GM23338 (cell line): ENCODE data around the gene ARHGEF11. TPM values are rescaled to one million over a fixed set of nuclear protein-coding genes. Genes with fewer than 3 reads are reported as not detected.

Experiments used
- ATAC-seq: fragments of 200-7000 bp; cut with Tn5 transposase; 3 replicates; pipeline ENCODE4 v1.9.1; 2020
- DNase-seq: peaks from one replicate; pipeline ENCODE4 v3.0.0-alpha.2; 2015; ENCODE audit warnings: low spot score
- H2AFZ ChIP-seq: fragments of 200-600 bp; sonication (generic); 2 replicates; pipeline ENCODE4 v1.8.0; 2016; ENCODE audit warnings: antibody characterized with exemption, mild to moderate bottlenecking, moderate library complexity
- H3F3A ChIP-seq: fragments of 200-600 bp; sonication (generic); replicated peaks from 2 replicates; pipeline ENCODE4 v1.8.0; 2017; ENCODE audit warnings: antibody characterized with exemption, mixed run types, low read depth
- H3K27ac ChIP-seq: fragments of 200-600 bp; sonication (generic); 2 replicates; pipeline ENCODE4 v1.6.1; 2016; ENCODE audit warnings: low read depth
- H3K27me3 ChIP-seq: fragments of 200-600 bp; sonication (generic); 2 replicates; pipeline ENCODE4 v1.8.0; 2016; ENCODE audit warnings: mild to moderate bottlenecking, mixed run types, moderate library complexity; ENCODE audit not compliant: insufficient read depth
- H3K36me3 ChIP-seq: fragments of 200-600 bp; sonication (generic); 2 replicates; pipeline ENCODE4 v1.8.0; 2016; ENCODE audit warnings: mild to moderate bottlenecking; ENCODE audit not compliant: insufficient read depth
- H3K4me1 ChIP-seq: fragments of 200-600 bp; sonication (generic); 2 replicates; pipeline ENCODE4 v1.8.0; 2016; ENCODE audit warnings: mild to moderate bottlenecking, moderate library complexity; ENCODE audit not compliant: insufficient read depth
- H3K4me2 ChIP-seq: fragments of 200-600 bp; sonication (generic); 2 replicates; pipeline ENCODE4 v1.7.1; 2017; ENCODE audit warnings: mixed run types
- H3K4me3 ChIP-seq: fragments of 200-600 bp; sonication (generic); 2 replicates; pipeline ENCODE4 v1.6.1; 2016; ENCODE audit warnings: mixed run types
- H3K79me2 ChIP-seq: fragments of 200-600 bp; sonication (generic); replicated peaks from 2 replicates; pipeline ENCODE4 v1.8.0; 2017; ENCODE audit warnings: mild to moderate bottlenecking; ENCODE audit not compliant: insufficient read depth
- H3K9me2 ChIP-seq: fragments of 200-600 bp; sonication (generic); 2 replicates; pipeline ENCODE4 v1.8.0; 2017; ENCODE audit not compliant: insufficient read depth
- H4K20me1 ChIP-seq: fragments of 200-600 bp; sonication (generic); replicated peaks from 2 replicates; pipeline ENCODE4 v1.8.0; 2017; ENCODE audit warnings: mild to moderate bottlenecking; ENCODE audit not compliant: insufficient read depth
- H3K27ac Mint-ChIP-seq: 2 replicates; pipeline ENCODE4 v1.8.0; 2020; ENCODE audit warnings: inconsistent platforms, mild to moderate bottlenecking, moderate library complexity, mixed read lengths
- H3K27me3 Mint-ChIP-seq: 3 replicates; pipeline ENCODE4 v1.8.0; 2022; ENCODE audit warnings: low read depth, mild to moderate bottlenecking, moderate library complexity, mixed read lengths, inconsistent platforms; ENCODE audit not compliant: insufficient read depth, poor library complexity
- H3K36me3 Mint-ChIP-seq: 3 replicates; pipeline ENCODE4 v1.8.0; 2021; ENCODE audit warnings: low read depth, mild to moderate bottlenecking, inconsistent platforms, moderate library complexity, mixed read lengths
- H3K4me1 Mint-ChIP-seq: 3 replicates; pipeline ENCODE4 v1.8.0; 2020; ENCODE audit warnings: mild to moderate bottlenecking, inconsistent platforms, mixed read lengths
- H3K4me3 Mint-ChIP-seq: 3 replicates; pipeline ENCODE4 v1.8.0; 2021; ENCODE audit warnings: moderate library complexity, mild to moderate bottlenecking, inconsistent platforms, mixed read lengths
- H3K9me3 Mint-ChIP-seq: 3 replicates; pipeline ENCODE4 v1.8.0; 2020; ENCODE audit warnings: moderate library complexity, mild to moderate bottlenecking, inconsistent platforms, mixed read lengths
- CREB1 ChIP-seq: fragments of 250-450 bp; sonication (Bioruptor Pico); IDR thresholded peaks from 2 replicates; pipeline ENCODE4 v1.5.0; 2020; ENCODE audit warnings: low read depth, mild to moderate bottlenecking, moderate library complexity
- ETS1 ChIP-seq: IDR thresholded peaks from 2 replicates; pipeline ENCODE4 v1.6.1; 2016; ENCODE audit warnings: antibody characterized with exemption
- EZH2 ChIP-seq: fragments of 200-600 bp; sonication (generic); IDR thresholded peaks from one replicate; pipeline ENCODE4 v1.8.0; 2017; ENCODE audit warnings: antibody characterized with exemption, mild to moderate bottlenecking, low read depth; ENCODE audit not compliant: unreplicated experiment
- EZH2phosphoT487 ChIP-seq: fragments of 200-600 bp; sonication (generic); IDR thresholded peaks from one replicate; pipeline ENCODE4 v1.8.1; 2018; ENCODE audit warnings: antibody characterized with exemption; ENCODE audit not compliant: unreplicated experiment
- JUNB ChIP-seq: IDR thresholded peaks from one replicate; pipeline ENCODE4 v1.6.1; 2016; ENCODE audit warnings: antibody characterized with exemption; ENCODE audit not compliant: unreplicated experiment
- NANOG ChIP-seq: IDR thresholded peaks from 2 replicates; pipeline ENCODE4 v1.6.1; 2016; ENCODE audit warnings: antibody characterized with exemption, borderline replicate concordance
- POLR2AphosphoS5 ChIP-seq: IDR thresholded peaks from 2 replicates; pipeline ENCODE4 v1.6.1; 2016; ENCODE audit warnings: antibody characterized with exemption, low read depth
- STAT1 ChIP-seq: IDR thresholded peaks from one replicate; pipeline ENCODE4 v1.6.1; 2016; ENCODE audit warnings: antibody characterized with exemption; ENCODE audit not compliant: unreplicated experiment
- ZNF114 ChIP-seq: fragments of 250-450 bp; sonication (Bioruptor Pico); IDR thresholded peaks from 2 replicates; pipeline ENCODE4 v1.5.0; 2020; ENCODE audit warnings: mild to moderate bottlenecking, moderate library complexity
- ZNF331 ChIP-seq: fragments of 250-450 bp; sonication (Bioruptor Pico); IDR thresholded peaks from 2 replicates; pipeline ENCODE4 v1.5.0; 2020; ENCODE audit warnings: low read depth, mild to moderate bottlenecking, moderate library complexity
- ZNF462 ChIP-seq: fragments of 250-450 bp; sonication (Bioruptor Pico); IDR thresholded peaks from 2 replicates; pipeline ENCODE4 v1.5.0; 2020; ENCODE audit warnings: mild to moderate bottlenecking, moderate library complexity
- polyA plus RNA-seq: library from polyadenylated mRNA; unstranded; fragments of >200 nt; fragmentation: Nextera tagmentation; extraction: Ambion mirVana; gene quantifications from 2 replicates; pipeline ENCODE4 v1.2.1, GENCODE V29; 2016
- total RNA-seq: library from RNA; depleted of rRNA; stranded (reverse); fragments of >200 nt; shearing (Covaris generic); gene quantifications from 2 replicates; pipeline ENCODE4 v1.2.3, GENCODE V29; 2014
- TF ChIP-seq, protein P1 (sequence below): IDR thresholded peaks from one replicate; pipeline ENCODE4 v1.6.1; 2018; ENCODE audit warnings: antibody characterized with exemption; ENCODE audit not compliant: unreplicated experiment
- TF ChIP-seq, protein P2 (sequence below), 2 experiments: fragments of 200-600 bp in 1 of 2; sonication (generic) in 1 of 2; conservative IDR thresholded peaks; 2 replicates each; pipeline versions ENCODE4 v1.5.1 to v1.6.1; 2016 to 2017; ENCODE audit warnings: antibody characterized with exemption in 2 of 2, low read depth in 2 of 2, mild to moderate bottlenecking in 2 of 2, moderate library complexity in 1 of 2

Gene ARHGEF11
- total and polyA plus RNA-seq, 2 experiments from 2014 or later: 12.3 to 33.7 TPM

DNA sequence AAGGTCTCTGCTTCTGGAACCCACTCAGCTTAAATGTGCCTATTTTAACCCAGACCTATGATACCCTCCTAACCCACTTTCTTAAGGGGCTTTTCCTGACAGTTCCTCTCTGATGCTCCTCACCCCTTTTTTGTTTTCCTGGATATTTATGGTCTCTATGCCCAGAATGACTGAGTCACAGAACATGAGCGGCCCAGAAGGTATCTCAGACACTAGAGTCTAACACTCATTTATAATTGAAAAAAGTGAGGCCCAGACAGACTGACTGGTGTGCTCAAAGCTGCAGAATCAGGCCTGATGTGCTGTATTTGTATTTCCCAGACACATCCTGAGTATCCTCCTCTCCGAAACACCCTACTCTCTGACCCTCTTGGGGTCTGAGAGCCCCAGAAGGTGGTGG lies 81.1 kb downstream of the ARHGEF11 start:
- Histone ChIP-seq H3F3A (no peaks in the 10 kb centered on the region), H4K20me1 (no peaks in the 10 kb centered on the region), H3K79me2 (no peaks in the 10 kb centered on the region), H3K27ac (no peak overlapping the region), H3K9me2 (no peaks in the 10 kb centered on the region), H3K4me3 (no peak overlapping the region), H3K27me3 (no peaks in the 10 kb centered on the region), H3K4me1 (no peaks in the 10 kb centered on the region), H3K36me3 (peaks cover 11% of the 10 kb centered on the region), H2AFZ (no peak overlapping the region), H3K4me2 (no peak overlapping the region)
- TF ChIP-seq NANOG (no peak), JUNB (no peak), POLR2AphosphoS5 (no peak), ZNF331 (CRISPR knock-in tag) (no peak), STAT1 (no peak), ETS1 (no peak), ZNF114 (no peak), EZH2 (no peak), CREB1 (CRISPR knock-in tag) (no peak), EZH2phosphoT487 (no peak), ZNF462 (no peak)
- TF ChIP-seq, protein P1, sequence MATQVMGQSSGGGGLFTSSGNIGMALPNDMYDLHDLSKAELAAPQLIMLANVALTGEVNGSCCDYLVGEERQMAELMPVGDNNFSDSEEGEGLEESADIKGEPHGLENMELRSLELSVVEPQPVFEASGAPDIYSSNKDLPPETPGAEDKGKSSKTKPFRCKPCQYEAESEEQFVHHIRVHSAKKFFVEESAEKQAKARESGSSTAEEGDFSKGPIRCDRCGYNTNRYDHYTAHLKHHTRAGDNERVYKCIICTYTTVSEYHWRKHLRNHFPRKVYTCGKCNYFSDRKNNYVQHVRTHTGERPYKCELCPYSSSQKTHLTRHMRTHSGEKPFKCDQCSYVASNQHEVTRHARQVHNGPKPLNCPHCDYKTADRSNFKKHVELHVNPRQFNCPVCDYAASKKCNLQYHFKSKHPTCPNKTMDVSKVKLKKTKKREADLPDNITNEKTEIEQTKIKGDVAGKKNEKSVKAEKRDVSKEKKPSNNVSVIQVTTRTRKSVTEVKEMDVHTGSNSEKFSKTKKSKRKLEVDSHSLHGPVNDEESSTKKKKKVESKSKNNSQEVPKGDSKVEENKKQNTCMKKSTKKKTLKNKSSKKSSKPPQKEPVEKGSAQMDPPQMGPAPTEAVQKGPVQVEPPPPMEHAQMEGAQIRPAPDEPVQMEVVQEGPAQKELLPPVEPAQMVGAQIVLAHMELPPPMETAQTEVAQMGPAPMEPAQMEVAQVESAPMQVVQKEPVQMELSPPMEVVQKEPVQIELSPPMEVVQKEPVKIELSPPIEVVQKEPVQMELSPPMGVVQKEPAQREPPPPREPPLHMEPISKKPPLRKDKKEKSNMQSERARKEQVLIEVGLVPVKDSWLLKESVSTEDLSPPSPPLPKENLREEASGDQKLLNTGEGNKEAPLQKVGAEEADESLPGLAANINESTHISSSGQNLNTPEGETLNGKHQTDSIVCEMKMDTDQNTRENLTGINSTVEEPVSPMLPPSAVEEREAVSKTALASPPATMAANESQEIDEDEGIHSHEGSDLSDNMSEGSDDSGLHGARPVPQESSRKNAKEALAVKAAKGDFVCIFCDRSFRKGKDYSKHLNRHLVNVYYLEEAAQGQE: no peak
- TF ChIP-seq, protein P2, sequence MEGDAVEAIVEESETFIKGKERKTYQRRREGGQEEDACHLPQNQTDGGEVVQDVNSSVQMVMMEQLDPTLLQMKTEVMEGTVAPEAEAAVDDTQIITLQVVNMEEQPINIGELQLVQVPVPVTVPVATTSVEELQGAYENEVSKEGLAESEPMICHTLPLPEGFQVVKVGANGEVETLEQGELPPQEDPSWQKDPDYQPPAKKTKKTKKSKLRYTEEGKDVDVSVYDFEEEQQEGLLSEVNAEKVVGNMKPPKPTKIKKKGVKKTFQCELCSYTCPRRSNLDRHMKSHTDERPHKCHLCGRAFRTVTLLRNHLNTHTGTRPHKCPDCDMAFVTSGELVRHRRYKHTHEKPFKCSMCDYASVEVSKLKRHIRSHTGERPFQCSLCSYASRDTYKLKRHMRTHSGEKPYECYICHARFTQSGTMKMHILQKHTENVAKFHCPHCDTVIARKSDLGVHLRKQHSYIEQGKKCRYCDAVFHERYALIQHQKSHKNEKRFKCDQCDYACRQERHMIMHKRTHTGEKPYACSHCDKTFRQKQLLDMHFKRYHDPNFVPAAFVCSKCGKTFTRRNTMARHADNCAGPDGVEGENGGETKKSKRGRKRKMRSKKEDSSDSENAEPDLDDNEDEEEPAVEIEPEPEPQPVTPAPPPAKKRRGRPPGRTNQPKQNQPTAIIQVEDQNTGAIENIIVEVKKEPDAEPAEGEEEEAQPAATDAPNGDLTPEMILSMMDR (conservative IDR thresholded peaks at IDR 0.05; ENCODE audit: low read depth in 2 of 2): no peak
- Mint-ChIP-seq H3K27me3 (peaks cover 6% of the 10 kb centered on the region), H3K4me1 (no peaks in the 10 kb centered on the region), H3K9me3 (no peaks in the 10 kb centered on the region), H3K4me3 (no peak overlapping the region), H3K36me3 (peaks cover 50% of the 10 kb centered on the region), H3K27ac (no peak overlapping the region)
- ATAC-seq (no peak), DNase-seq (no peak)
